Measurements from ENCODE around the gene NPEPPS. TPM values are rescaled to one million over a fixed set of nuclear protein-coding genes. Genes with fewer than 3 reads are reported as not detected.

Gene NPEPPS
- total RNA-seq, 1 experiment from 2014 or later, result 342 TPM

GRCh38 chr17:47669081-47669480 lies 138.2 kb downstream of the NPEPPS start:
- BruUV-seq (replicated peaks), result no TSS peak
- TF ChIP-seq CTCF (IDR thresholded peaks at IDR 0.05; ENCODE audit: unreplicated experiment), result no peak
- Mint-ChIP-seq H3K27ac (ENCODE audit: unreplicated experiment) (no peak overlapping the region), H3K4me3 (ENCODE audit: low read depth, unreplicated experiment) (no peak overlapping the region), H3K27me3 (ENCODE audit: unreplicated experiment) (no peaks in the 10 kb centered on the region), H3K36me3 (ENCODE audit: insufficient read depth, unreplicated experiment) (peaks cover 98% of the 10 kb centered on the region), H3K9me3 (ENCODE audit: low read depth, unreplicated experiment) (no peaks in the 10 kb centered on the region), H3K4me1 (ENCODE audit: low read depth, unreplicated experiment) (no peaks in the 10 kb centered on the region)
- CTCF ChIA-PET, result interaction anchor here (0.6 kb wide), 1 partner anchor 92 kb away, joined by 3 read pairs; no protein-coding TSS in a partner anchor
- intact Hi-C loops (cut with micrococcal nuclease; ENCODE audit: unreplicated experiment), result no loop called here
- no peak for DNase-seq

DNA sequence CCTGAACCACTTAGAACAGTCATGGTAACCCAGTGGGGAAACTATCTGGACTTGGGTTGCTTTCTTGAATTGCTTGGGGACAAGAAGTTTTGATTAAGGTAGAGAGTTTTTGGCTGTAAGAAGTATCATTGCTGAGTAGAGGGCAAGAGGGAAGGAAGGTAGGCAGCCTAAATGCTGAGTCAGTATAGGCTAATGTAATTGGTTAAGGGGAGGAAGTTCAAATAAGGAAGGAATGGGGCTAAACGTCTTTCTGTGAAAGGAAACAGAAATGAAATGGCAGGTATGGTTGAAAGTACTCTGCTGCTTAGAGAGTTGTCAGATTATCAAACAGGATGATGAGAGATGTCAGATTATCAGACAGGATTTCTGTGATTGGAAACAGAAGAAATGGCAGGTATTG lies 139.2 kb downstream of the NPEPPS start:
- Mint-ChIP-seq H3K36me3 (ENCODE audit: insufficient read depth, unreplicated experiment) (peaks cover 98% of the 10 kb centered on the region), H3K4me3 (ENCODE audit: low read depth, unreplicated experiment) (no peak overlapping the region), H3K9me3 (ENCODE audit: low read depth, unreplicated experiment) (no peaks in the 10 kb centered on the region), H3K4me1 (ENCODE audit: low read depth, unreplicated experiment) (no peaks in the 10 kb centered on the region), H3K27me3 (ENCODE audit: unreplicated experiment) (no peaks in the 10 kb centered on the region), H3K27ac (ENCODE audit: unreplicated experiment) (peak overlapping the region; percentile 34)
- TF ChIP-seq CTCF (IDR thresholded peaks at IDR 0.05; ENCODE audit: unreplicated experiment), result no peak
- DNase-seq, result no peak
- intact Hi-C loops (cut with micrococcal nuclease; ENCODE audit: unreplicated experiment), result no loop called here
- CTCF ChIA-PET, result no interaction called here
- no TSS peak for BruUV-seq (replicated peaks)

Other genes with a start within 250 kb of the NPEPPS start
- 21.5 and 25.2 TPM in 2 replicates for gene EFCAB13, start 207.2 kb upstream of the NPEPPS start, total RNA-seq (2022)
- 511 and 538 TPM in 2 replicates for gene KPNB1, start 118.8 kb downstream of the NPEPPS start, total RNA-seq (2022)
- gene TBKBP1, start 163.1 kb downstream of the NPEPPS start, total RNA-seq (2022), result 6.4 and 6.5 TPM in 2 replicates
- gene TBX21, start 202.1 kb downstream of the NPEPPS start, total RNA-seq (2022), result not detected in 2 replicates

Measured in Calu3 (cell line).